HG03064 (cell line): Measurements from ENCODE around the gene FMN2.
"Not testable (repeated sequence)": the region's sequence is repeated elsewhere in the genome, so short reads cannot be mapped to it uniquely, and the experiment has no call there.

Experiments
- ATAC-seq: cut with Tn5 transposase; IDR thresholded peaks from one replicate; pipeline ENCODE4 v1.9.1; 2021; ENCODE audit warnings: low read depth; ENCODE audit not compliant: unreplicated experiment

The FMN2 gene

DNA sequence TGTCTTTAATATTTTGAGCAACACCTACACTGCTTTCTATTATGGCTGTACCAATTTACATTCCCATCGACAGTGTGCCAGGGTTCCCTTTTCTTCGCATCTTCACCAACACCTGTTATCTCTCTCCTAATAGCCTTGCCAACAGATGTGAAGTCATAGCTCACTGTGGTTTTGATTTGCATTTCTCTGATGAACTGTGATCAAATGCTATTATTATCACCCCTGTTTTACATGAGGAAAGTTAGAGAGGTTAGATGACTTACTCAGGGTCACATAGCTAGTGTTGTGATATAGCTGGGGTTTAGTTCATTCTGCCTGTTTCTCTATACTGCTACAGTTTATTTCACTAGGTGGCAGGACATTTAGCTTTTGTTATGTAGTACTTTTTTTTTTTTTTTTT, 204.1 kb downstream of the FMN2 start:
- no peak for ATAC-seq

DNA sequence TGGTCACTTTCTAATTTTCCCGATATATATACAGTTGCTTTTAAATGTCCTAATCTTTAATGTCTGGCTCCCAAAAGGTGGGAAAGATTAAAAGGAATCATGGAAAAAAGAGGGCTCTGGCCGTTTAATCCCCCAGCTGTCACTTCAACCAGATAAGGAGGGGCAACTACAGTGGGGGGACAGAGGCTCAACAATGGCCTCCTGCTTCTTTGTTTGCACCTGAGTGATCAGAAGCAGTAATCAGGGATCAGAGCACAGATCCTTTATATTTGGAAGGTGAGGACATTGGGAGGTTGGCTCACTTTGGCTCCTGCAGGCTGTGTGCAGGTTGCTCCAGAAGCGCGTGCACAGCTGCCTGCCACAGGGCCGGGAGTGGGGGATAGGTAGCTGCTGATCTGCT, 212.8 kb downstream of the FMN2 start:
- no peak for ATAC-seq

GRCh38 chr1:240306673-240307072, 215.0 kb downstream of the FMN2 start:
- no peak for ATAC-seq

GRCh38 chr1:240308096-240308495, 216.4 kb downstream of the FMN2 start:
- no peak for ATAC-seq

- ATAC-seq, result no peak
These were observed 218.1 kb downstream of the FMN2 start for GRCh38 chr1:240309769-240310168.

- ATAC-seq, result no peak
These were observed 218.7 kb downstream of the FMN2 start for GRCh38 chr1:240310226-240310925.

- no peak for ATAC-seq
These were observed 221.2 kb downstream of the FMN2 start for GRCh38 chr1:240312872-240313271.

GRCh38 chr1:240314845-240315801, 223.4 kb downstream of the FMN2 start:
- no peak for ATAC-seq

GRCh38 chr1:240319998-240320397, 228.3 kb downstream of the FMN2 start:
- no peak for ATAC-seq

DNA sequence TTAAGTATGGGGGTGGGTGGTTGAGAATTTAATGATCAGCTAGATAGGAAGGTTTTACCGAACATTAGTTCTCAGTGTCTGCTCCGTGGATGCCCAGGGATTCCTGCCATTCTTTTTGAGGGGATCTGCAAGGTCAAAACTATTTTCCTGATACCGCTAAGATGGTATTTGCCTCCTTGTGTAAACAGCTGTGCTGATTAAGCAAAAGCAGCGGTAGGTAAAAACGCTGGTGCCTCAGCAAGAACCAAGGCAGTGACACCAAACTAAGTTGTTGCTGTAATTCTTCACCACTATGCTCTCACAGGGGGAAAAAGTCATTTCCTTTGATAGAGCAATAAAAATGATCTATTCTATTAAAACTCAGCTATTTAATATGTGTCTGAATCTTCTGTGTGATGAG, 229.0 kb downstream of the FMN2 start:
- ATAC-seq, result no peak

- ATAC-seq, result no peak
These were observed 231.3 kb downstream of the FMN2 start for GRCh38 chr1:240322943-240323342.

DNA sequence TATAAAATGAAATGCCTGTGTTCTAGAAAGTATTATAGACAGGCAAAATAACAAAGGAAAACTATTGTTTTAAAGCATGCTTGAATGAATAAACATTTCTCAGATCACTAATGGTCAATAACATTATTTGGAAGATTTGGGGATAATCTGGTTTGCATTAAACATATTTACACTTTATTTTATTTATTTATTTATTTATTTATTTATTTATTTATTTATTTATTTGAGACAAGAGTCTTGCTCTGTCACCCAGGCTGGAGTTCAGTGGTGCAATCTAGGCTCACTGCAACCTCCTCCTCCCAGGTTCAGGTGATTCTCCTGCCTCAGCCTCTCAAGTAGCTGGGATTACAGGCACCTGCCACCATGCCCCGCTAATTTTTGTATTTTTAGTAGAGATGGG, 236.7 kb downstream of the FMN2 start:
- ATAC-seq, result not testable (repeated sequence)

DNA sequence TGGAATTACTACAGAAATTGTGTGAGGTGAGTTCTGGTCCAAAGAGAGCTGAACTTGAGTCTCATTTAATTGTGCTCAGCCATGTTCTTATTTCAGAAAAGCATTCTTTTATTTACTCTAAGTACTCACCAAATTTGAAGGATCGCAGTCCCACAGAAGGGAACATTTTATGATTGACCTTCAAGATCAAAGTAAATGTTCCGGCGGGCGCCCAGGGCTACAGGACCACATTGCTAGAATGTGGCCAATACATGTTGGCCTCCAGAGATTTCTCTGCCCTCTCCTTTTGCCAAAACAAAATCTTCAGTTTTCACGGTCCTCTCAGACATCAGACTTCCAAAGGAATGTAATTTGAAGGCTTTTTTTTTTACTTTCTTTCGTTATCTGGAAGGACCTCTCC, 237.8 kb downstream of the FMN2 start:
- no peak for ATAC-seq

GRCh38 chr1:240332672-240333071, 241.0 kb downstream of the FMN2 start:
- ATAC-seq, result no peak

GRCh38 chr1:240337781-240338180, 246.1 kb downstream of the FMN2 start:
- ATAC-seq, result no peak

DNA sequence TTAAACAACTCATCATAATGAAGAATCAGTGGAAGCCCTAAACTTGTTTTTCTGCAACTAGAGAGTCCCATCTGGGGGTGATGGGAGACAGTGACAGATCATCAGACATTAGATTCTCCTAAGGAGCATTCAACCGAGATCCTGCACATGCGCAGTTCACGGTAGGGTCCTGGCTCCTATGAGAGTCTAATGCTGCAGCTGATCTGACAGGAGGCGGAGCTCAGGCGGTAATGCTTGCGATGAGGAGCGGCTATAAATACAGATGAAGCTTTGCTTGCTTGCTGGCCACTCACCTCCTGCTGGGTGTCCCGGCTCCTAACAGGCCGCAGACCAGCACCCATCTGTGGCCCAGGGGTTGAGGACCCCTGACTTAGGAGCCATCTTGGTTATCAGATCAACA, 247.2 kb downstream of the FMN2 start:
- ATAC-seq, result no peak

GRCh38 chr1:240341365-240342250, 249.9 kb downstream of the FMN2 start:
- ATAC-seq, result no peak

DNA sequence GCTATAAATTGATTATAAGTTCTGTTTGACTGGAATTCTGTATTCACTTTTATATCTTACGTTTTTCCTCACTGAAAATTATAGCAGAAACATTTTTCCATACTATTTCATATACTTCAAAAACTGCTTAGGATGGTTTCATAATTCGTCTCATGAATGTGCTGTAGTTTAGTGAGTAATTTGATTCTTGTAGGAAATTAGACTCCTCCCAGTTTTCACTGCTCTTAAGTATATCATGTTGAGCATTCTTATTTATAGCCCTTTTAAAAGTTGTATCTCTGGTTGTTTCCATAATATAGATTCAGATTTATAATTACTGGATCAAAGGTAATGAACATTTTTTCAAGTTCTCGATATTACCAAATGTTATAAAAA, 250.6 kb downstream of the FMN2 start:
- ATAC-seq, result no peak

DNA sequence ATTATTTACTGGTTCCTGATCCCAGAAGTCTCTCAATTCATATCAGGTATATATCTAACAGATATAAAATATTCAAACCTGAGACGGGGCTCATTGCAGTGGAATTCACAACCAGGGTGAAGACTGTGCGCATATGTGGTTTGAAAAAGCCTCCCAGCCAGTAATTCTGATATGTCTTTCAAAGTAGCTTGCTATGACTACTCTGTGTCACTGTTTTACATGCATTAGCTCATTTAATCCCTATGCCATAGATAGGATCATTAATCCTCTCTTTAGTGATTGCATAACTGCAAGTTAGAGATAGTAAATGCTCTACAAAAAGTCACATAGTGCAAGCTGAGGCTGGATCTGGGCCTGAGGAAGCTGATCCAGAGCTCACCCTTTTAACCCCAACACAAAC, 251.4 kb downstream of the FMN2 start:
- no peak for ATAC-seq

- ATAC-seq, result no peak
These were observed 252.3 kb downstream of the FMN2 start for GRCh38 chr1:240343966-240344365.

DNA sequence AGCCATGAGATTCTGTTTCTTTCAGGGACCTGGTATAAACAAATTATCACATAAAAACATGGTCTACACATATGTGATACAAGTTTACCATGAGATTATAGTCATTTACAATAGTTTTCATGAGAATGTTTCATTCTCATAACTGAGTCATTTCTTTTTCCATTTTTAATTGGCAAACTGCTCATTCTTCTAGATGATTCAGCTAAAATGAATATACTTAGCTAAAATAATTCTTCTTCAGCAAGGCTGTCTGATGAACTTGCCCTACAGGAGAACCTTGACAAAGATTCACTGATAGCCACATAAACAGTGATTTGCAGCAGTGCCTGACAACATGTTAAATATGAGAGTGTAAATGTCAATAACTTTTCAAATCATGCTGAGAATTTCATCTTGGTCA, 253.2 kb downstream of the FMN2 start:
- ATAC-seq, result no peak
